ENCODE data around the gene CLIP3.
"Not testable (repeated sequence)": the region's sequence is repeated elsewhere in the genome, so short reads cannot be mapped to it uniquely, and the experiment has no call there.

Gene CLIP3

DNA sequence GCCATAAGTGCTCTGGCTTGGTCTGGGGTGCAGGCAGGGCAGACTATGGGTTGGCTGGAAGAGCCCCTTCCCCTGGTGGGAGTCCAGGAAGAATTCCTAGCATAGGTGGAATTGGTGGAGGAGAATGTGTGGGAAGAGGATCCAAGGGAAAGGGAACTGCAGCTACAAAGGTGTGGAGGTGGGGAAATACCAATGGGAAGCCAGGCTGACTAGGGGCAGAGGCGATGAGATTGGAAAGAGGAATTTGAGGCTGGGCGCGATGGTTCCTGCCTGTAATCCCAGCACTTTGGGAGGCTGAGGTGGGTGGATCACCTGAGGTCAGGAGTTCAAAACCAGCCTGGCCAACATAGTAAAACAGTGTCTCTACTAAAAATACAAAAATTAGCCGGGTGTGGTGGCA lies 42.5 kb downstream of the CLIP3 start:
- WGBS, 2 experiments (ENCODE audit: insufficient coverage in 2 of 2) = 67 to 74% methylated on average over 1 to 4 of the region's 4 CpGs
- H3K36me3 ChIP-seq (ENCODE audit: control insufficient read depth, insufficient read depth, low read length) = no peaks in the 10 kb centered on the region
- H3K27ac ChIP-seq (ENCODE audit: low read depth, low read length, severe bottlenecking) = no peak overlapping the region
- H3K4me3 ChIP-seq (ENCODE audit: extremely low read depth, insufficient read depth, low read length, poor library complexity, severe bottlenecking) = no peak overlapping the region
- H3K4me1 ChIP-seq (ENCODE audit: control insufficient read depth, insufficient read depth, low read length, poor library complexity, severe bottlenecking) = no peaks in the 10 kb centered on the region
- no peaks in the 10 kb centered on the region for H3K9me3 ChIP-seq (ENCODE audit: control insufficient read depth, low read length)

DNA sequence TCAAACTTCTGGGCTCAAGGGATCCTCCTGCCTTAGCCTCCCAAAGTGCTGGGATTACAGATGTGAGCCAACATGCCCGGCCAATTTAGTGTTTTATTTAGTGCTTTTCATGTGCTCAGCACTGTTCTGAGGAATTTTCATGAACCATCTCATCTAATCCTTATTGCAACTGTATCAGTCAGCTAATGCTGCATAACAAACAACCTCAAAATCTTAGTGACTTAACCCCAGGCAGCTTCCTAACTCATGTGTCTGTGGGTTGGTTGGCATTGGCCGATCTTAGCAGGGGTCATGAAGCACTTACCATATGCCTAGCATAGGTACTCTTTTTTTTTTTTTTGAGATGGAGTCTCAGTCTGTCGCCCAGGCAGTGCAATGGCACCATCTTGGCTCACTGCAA lies 43.8 kb downstream of the CLIP3 start:
- Histone ChIP-seq H3K9me3 (ENCODE audit: control insufficient read depth, low read length) (no peaks in the 10 kb centered on the region), H3K36me3 (ENCODE audit: control insufficient read depth, insufficient read depth, low read length) (no peaks in the 10 kb centered on the region), H3K4me1 (ENCODE audit: control insufficient read depth, insufficient read depth, low read length, poor library complexity, severe bottlenecking) (no peaks in the 10 kb centered on the region), H3K27ac (ENCODE audit: low read depth, low read length, severe bottlenecking) (no peak overlapping the region), H3K4me3 (ENCODE audit: extremely low read depth, insufficient read depth, low read length, poor library complexity, severe bottlenecking) (no peak overlapping the region)
- WGBS, 2 experiments (ENCODE audit: insufficient coverage in 2 of 2) = 80 to 85% methylated on average over 1 to 2 of the region's 3 CpGs

DNA sequence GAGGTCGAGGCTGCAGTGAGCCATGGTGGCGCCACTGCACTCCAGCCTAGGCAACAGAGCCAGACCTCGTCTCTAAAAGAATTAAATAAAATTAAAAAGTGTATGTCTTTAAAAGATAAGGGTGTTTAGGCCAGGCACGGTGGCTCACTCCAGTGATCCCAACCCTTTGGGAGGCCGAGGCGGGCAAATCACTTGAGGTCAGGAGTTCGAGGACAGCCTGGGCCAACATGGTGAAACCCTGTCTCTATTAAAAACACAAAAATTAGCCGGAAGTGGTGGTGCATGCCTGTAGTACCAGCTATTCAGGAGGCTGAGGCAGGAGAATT lies 45.1 kb downstream of the CLIP3 start:
- peak overlapping the region; percentile 42 for H3K4me3 ChIP-seq (ENCODE audit: extremely low read depth, insufficient read depth, low read length, poor library complexity, severe bottlenecking)
- no peak overlapping the region for H3K27ac ChIP-seq (ENCODE audit: low read depth, low read length, severe bottlenecking)
- H3K36me3 ChIP-seq (ENCODE audit: control insufficient read depth, insufficient read depth, low read length) = no peaks in the 10 kb centered on the region
- H3K4me1 ChIP-seq (ENCODE audit: control insufficient read depth, insufficient read depth, low read length, poor library complexity, severe bottlenecking) = no peaks in the 10 kb centered on the region
- no peaks in the 10 kb centered on the region for H3K9me3 ChIP-seq (ENCODE audit: control insufficient read depth, low read length)
- WGBS, 2 experiments (ENCODE audit: insufficient coverage in 2 of 2) = 41 to 59% methylated on average over 5 to 8 of the region's 8 CpGs

DNA sequence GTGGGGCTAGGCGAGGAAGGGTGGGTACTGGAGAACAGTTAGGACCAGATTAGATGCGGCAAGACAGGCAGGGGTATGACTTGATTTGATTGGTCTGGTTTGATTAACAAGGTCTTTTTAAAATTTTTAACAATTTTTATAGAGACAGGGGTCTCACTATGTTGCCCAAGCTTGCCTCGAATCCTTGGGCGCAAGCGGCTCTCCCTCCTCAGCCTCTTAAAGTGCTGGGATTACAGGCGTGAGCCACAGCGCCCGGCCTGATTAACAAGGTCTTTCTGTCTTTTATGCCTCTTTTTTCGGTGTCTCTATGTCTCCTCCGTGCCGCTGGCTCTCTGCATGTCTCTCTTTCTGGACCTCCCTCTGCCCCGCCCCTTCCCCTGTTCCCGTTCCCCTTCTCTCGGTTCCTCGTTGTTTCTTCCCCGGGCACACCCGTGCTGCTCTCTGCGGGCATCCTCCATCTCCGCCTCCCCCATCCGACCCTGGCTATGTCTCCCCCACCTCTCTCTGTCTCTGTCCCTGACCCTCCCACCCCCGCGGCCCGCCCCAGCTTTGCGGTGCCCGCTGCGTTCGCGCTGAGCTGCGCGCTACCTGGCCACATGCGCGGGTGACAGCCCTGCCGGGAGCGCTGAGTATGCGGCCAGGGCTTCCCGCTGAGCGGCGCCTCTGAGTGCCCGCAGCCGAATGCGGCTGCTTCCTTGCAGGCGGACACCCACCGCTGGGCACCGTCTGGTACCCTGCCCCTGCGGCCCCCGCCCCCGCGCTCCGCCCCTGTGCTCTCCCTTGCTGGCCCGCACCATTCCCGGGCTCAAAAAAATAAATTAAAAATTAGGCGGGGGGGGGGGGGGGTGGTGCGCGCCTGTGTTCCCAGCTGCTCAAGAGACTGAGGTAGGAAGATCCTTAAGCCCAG lies 45.8 kb downstream of the CLIP3 start:
- peak overlapping the region; percentile 42 for H3K4me3 ChIP-seq (ENCODE audit: extremely low read depth, insufficient read depth, low read length, poor library complexity, severe bottlenecking)
- 10 to 15% methylated on average over 27 to 39 of the region's 54 CpGs for WGBS, 2 experiments (ENCODE audit: insufficient coverage in 2 of 2)

DNA sequence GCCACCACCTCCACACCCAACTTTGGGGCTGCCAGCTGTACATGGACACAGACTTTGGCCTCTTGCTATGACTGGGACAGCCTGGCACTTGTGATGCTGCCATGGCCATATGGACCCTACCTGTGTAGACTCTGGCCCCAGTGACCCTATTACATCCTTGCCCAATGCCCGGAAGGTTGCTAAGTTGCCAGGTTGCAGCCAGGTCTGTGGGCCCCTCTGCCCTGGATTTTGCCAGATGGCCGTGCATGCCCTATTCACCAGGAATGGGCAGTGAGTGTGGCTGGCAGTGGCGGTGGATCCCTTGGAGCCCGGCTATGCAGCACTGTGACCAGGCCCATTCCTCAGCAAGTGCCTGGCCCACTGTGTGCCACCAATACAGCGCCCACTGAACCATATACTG lies 46.6 kb downstream of the CLIP3 start:
- H3K9me3 ChIP-seq (ENCODE audit: control insufficient read depth, low read length) = no peaks in the 10 kb centered on the region
- no peaks in the 10 kb centered on the region for H3K4me1 ChIP-seq (ENCODE audit: control insufficient read depth, insufficient read depth, low read length, poor library complexity, severe bottlenecking)
- no peak overlapping the region for H3K27ac ChIP-seq (ENCODE audit: low read depth, low read length, severe bottlenecking)
- WGBS, 2 experiments (ENCODE audit: insufficient coverage in 2 of 2) = 78 to 86% methylated on average over 5 of the region's 5 CpGs
- H3K4me3 ChIP-seq (ENCODE audit: extremely low read depth, insufficient read depth, low read length, poor library complexity, severe bottlenecking) = no peak overlapping the region
- H3K36me3 ChIP-seq (ENCODE audit: control insufficient read depth, insufficient read depth, low read length) = no peaks in the 10 kb centered on the region

More for the DNA sequence above, 45.8 kb downstream of the CLIP3 start:
- Histone ChIP-seq H3K27ac (ENCODE audit: low read depth, low read length, severe bottlenecking) (no peak overlapping the region), H3K4me1 (ENCODE audit: control insufficient read depth, insufficient read depth, low read length, poor library complexity, severe bottlenecking) (no peaks in the 10 kb centered on the region), H3K9me3 (ENCODE audit: control insufficient read depth, low read length) (no peaks in the 10 kb centered on the region), H3K36me3 (ENCODE audit: control insufficient read depth, insufficient read depth, low read length) (no peaks in the 10 kb centered on the region)

DNA sequence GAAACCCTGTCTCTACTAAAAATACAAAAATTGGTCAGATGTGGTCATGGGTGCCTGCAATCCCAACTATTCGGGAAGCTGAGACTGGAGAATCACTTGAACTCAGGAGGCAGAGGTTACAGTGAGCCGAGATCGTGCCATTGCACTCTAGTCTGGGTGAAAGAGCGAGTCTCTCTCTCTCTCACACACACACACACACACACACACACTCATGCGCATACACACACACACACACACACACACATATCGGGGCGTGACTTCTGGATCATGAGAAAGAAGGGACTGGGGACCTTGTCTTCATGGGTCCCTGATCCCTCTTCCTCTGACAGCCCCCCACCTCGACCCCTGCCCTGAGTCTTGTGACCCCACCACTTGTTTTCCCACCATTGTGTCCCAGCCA lies 49.5 kb downstream of the CLIP3 start:
- H3K4me3 ChIP-seq (ENCODE audit: extremely low read depth, insufficient read depth, low read length, poor library complexity, severe bottlenecking) = no peak overlapping the region
- H3K36me3 ChIP-seq (ENCODE audit: control insufficient read depth, insufficient read depth, low read length) = no peaks in the 10 kb centered on the region
- no peaks in the 10 kb centered on the region for H3K4me1 ChIP-seq (ENCODE audit: control insufficient read depth, insufficient read depth, low read length, poor library complexity, severe bottlenecking)
- no peaks in the 10 kb centered on the region for H3K9me3 ChIP-seq (ENCODE audit: control insufficient read depth, low read length)
- no peak overlapping the region for H3K27ac ChIP-seq (ENCODE audit: low read depth, low read length, severe bottlenecking)
- WGBS, 2 experiments (ENCODE audit: insufficient coverage in 2 of 2) = 62 to 69% methylated on average over 4 to 5 of the region's 8 CpGs

DNA sequence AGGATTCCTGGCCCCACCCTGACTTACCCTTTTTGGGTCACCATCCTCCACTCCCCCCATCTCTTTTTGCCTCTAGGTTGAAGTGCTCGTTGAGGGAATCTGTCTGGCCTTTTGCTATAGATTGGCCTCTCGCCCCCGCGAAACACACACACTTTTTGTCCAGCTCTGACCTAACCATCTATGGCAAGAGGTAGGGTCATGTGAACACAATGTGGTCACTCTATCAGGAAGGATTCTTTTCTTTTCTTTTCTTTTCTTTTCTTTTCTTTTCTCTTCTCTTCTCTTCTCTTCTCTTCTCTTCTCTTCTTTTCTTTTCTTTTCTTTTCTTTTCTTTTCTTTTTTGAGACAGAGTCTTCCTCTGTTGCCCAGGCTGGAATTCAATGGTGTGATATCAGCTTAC lies 51.7 kb downstream of the CLIP3 start:
- H3K27ac ChIP-seq (ENCODE audit: low read depth, low read length, severe bottlenecking); H3K4me3 ChIP-seq (ENCODE audit: extremely low read depth, insufficient read depth, low read length, poor library complexity, severe bottlenecking); H3K36me3 ChIP-seq (ENCODE audit: control insufficient read depth, insufficient read depth, low read length); H3K9me3 ChIP-seq (ENCODE audit: control insufficient read depth, low read length); H3K4me1 ChIP-seq (ENCODE audit: control insufficient read depth, insufficient read depth, low read length, poor library complexity, severe bottlenecking): not testable (repeated sequence)
- WGBS, 2 experiments (ENCODE audit: insufficient coverage in 2 of 2) = 80 to 86% methylated on average over 3 to 4 of the region's 4 CpGs

DNA sequence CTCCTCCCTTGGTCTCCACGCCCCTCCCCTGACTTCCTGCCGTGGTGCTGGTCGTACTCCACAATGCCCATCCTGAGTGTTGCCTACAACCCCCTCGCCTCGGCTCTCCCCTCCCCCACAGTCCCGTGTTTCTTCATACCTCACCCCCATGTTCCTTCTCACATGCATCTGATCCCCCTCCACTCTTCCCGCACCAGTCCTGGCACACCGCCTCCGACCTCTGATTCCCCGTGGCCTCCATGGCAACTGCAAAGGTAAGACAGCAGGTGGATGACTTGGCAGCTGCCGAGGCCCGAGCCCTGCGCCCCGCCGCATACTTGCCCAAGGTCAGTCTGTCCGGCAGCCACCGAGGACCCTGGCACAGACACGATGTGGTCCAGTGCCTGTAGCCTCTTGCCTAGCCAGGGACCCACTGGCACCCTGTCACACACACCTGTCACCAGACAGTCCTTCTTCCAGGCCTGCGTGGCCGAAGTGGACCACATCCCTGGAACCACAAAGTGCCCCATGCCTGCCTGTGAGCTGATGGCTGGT lies 53.8 kb downstream of the CLIP3 start:
- H3K9me3 ChIP-seq (ENCODE audit: control insufficient read depth, low read length) = no peaks in the 10 kb centered on the region
- 70 to 77% methylated on average over 17 to 20 of the region's 20 CpGs for WGBS, 2 experiments (ENCODE audit: insufficient coverage in 2 of 2)
- H3K4me1 ChIP-seq (ENCODE audit: control insufficient read depth, insufficient read depth, low read length, poor library complexity, severe bottlenecking) = no peaks in the 10 kb centered on the region
- no peak overlapping the region for H3K4me3 ChIP-seq (ENCODE audit: extremely low read depth, insufficient read depth, low read length, poor library complexity, severe bottlenecking)
- no peaks in the 10 kb centered on the region for H3K36me3 ChIP-seq (ENCODE audit: control insufficient read depth, insufficient read depth, low read length)
- no peak overlapping the region for H3K27ac ChIP-seq (ENCODE audit: low read depth, low read length, severe bottlenecking)

DNA sequence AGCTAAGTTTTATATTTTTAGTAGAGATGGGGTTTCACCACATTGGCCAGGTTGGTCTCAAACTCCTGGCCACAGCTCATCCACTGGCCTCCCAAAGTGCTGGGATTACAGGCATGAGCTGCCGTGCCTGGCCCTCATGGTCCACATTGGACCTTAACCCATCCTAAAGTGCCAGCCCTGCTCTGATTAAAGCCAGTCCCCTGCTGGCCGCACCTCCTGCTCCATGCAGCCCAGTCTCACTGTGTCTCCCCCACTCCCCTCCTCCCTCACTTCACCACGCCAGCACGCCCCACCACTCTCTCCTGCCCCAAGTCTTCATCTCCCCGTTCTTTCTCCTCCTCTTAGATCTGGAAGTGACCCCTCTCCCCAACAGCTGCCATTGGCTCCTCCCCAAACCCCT lies 54.4 kb downstream of the CLIP3 start:
- Histone ChIP-seq H3K27ac (ENCODE audit: low read depth, low read length, severe bottlenecking) (no peak overlapping the region), H3K36me3 (ENCODE audit: control insufficient read depth, insufficient read depth, low read length) (no peaks in the 10 kb centered on the region), H3K9me3 (ENCODE audit: control insufficient read depth, low read length) (no peaks in the 10 kb centered on the region), H3K4me3 (ENCODE audit: extremely low read depth, insufficient read depth, low read length, poor library complexity, severe bottlenecking) (no peak overlapping the region), H3K4me1 (ENCODE audit: control insufficient read depth, insufficient read depth, low read length, poor library complexity, severe bottlenecking) (no peaks in the 10 kb centered on the region)
- WGBS, 2 experiments (ENCODE audit: insufficient coverage in 2 of 2) = 65 to 75% methylated on average over 3 to 5 of the region's 5 CpGs

DNA sequence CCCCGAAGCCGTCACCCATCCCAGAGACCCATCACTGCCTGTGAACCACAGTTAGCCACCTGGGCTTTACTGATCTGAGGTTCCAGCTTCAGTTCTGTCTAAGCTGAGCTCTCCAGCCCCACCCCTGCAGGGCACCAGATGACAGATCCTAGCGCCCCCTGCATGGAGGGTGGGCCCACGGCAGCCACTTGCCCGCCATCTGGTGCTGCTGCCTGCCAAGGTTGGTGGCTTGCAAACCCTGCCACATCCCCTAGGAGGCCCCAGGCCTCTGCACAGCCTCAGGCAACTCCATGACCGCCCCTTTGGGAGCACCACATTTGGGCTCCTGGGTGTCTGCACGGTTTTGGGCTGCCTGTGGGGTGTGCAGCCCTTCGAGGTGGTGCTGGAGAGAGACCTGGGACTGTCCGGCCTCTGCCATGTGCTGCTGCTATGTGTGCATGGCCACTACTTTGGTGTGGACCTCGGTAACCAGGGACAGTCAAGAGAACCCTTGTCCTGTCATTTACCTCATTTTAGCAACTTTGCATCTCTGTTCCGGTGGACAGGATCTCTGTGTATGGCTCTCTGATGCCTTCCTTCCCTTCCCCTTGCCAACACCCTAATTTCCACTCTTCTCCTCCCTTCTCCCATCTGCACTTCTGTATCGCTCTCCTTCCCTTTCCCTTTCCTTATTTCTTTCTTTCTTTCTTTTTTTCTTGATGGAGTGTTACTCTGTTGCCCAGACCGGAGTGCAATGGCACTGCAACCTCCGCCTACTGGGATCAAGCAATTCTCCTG lies 55.0 kb downstream of the CLIP3 start:
- no peaks in the 10 kb centered on the region for H3K9me3 ChIP-seq (ENCODE audit: control insufficient read depth, low read length)
- no peaks in the 10 kb centered on the region for H3K36me3 ChIP-seq (ENCODE audit: control insufficient read depth, insufficient read depth, low read length)
- 57 to 66% methylated on average over 11 to 14 of the region's 14 CpGs for WGBS, 2 experiments (ENCODE audit: insufficient coverage in 2 of 2)
- H3K27ac ChIP-seq (ENCODE audit: low read depth, low read length, severe bottlenecking) = no peak overlapping the region
- no peak overlapping the region for H3K4me3 ChIP-seq (ENCODE audit: extremely low read depth, insufficient read depth, low read length, poor library complexity, severe bottlenecking)
- H3K4me1 ChIP-seq (ENCODE audit: control insufficient read depth, insufficient read depth, low read length, poor library complexity, severe bottlenecking) = no peaks in the 10 kb centered on the region
